GM18858 (cell line): ENCODE data around the gene TSHZ2.
"Not testable (repeated sequence)": the region's sequence is repeated elsewhere in the genome, so short reads cannot be mapped to it uniquely, and the experiment has no call there.

Experiments
- ATAC-seq: cut with Tn5 transposase; IDR thresholded peaks from one replicate; pipeline ENCODE4 v1.9.1; 2021; ENCODE audit not compliant: unreplicated experiment

Gene TSHZ2

DNA sequence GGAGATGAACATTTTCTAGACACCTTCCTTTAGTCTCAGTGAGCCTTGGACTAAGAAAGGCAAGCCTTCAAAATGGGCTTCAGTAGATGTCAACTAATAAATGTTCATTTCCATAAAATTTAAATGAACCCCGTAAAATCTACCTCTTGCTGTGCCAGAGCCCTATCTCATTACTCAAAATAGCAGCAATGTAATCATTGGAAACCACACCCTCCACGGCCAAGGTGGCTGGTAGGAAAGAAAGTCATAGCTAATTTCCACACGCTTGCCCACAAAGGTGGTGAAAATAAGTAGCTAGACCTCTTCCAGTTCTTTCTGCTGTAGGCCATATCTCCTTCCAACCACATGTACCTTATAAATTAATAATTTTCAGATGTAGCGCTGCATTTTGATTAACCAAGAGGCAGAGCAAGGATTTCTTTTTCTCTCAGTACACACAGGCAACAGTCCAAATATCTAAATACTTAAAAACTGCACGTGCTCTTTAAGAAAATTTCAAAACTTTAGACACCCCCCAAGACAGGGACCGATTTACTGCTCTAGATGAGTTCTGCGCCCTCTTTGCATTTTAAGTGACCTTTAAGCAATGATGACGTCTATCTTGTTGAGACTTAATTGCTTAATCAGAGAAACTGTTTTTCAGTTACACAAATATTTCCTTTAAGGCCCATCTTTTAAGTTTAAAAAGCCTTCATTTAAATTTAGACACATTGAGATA lies 330.7 kb downstream of the TSHZ2 start:
- ATAC-seq = no peak

DNA sequence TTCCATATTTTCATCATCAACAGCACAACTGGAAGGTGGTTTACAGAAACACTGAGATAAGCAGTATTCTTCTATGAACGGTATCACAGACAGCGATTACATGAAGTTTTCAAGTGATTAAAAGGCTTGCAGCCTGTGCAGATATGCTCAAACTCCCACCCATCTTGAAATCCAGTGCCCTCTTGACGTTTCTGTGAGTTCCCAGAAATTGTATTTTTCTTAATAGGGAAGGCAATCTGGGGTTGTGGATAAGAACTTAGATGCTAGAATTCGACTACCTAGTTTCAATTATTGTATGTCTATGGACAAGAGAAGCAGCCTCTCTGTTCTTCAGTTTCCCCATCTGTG lies 331.2 kb downstream of the TSHZ2 start:
- no peak for ATAC-seq

DNA sequence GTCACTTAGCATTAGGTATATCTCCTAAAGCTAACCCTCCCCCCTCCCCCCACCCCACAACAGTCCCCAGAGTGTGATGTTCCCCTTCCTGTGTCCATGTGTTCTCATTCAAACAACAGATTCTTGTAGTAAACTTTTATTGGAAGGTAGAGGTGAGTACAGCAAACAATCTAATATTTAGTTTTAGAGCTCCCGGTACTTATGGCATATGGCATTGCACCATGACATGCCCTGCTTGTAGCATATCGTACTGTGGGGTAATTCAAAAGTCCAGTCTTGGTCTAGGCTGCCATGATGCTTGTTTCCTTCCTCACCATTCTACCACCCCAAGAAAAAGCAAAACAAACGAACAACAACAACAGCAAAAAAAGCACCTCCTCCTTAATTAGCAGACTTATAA lies 332.0 kb downstream of the TSHZ2 start:
- no peak for ATAC-seq

DNA sequence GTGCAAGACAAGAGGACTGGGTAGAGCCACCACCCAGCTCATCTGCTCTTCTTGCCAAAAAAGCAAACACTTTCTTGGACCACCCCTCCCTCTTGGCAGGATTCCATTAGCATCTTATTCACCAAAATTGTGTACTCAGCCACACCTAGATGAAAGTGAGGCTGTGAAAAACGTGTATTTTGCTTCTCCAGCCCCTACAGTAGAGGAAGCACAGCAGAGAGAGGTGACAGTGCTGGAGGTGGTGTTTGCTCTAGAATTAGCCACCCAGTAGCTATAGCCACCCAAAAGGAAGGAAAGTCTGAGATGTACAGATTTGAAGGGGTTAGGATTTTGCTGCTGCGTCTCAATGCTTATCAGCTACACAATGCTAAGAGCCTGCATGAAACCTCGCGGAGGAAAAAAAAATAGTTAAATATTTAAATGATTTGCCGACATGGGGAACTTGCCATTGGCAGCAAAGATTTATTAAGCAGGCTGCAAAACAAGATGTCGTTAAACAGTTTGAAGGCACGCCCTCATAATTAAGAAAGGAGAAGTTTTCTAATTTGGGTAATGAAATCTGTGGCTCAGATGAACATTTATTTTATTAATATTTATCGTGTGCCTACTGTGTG lies 334.1 kb downstream of the TSHZ2 start:
- ATAC-seq = no peak

DNA sequence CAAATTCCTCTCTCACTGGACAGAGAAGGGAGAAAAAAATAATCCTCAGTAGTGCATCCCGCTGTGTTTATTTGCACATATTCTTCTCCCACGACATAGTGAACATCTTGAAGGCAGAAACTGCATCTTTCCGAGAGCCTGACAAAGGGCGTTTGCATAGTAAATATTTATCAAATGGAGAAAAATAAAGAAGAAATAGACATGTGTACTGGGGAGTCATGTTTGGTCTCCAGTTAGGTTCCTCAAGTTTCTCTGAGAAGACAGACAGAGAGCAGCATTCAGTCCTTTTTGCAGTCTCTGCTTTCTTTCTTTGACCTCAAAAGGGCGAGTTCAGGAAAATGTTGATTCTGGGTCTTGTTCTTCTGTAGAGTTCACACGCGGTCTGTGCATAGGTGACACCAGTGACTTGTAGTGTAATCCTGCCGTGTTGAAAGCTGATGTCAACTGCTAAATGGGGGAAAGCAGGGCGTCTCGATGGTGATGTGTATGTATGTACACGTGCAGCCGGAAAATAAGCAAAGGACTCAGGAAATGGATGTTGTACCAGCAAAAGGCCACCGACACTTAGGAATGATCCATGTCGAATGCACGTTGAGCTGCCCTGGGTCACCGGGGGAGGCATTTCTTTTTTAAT lies 335.9 kb downstream of the TSHZ2 start:
- no peak for ATAC-seq

GRCh38 chr20:53309515-53309914 lies 337.4 kb downstream of the TSHZ2 start:
- ATAC-seq = no peak

DNA sequence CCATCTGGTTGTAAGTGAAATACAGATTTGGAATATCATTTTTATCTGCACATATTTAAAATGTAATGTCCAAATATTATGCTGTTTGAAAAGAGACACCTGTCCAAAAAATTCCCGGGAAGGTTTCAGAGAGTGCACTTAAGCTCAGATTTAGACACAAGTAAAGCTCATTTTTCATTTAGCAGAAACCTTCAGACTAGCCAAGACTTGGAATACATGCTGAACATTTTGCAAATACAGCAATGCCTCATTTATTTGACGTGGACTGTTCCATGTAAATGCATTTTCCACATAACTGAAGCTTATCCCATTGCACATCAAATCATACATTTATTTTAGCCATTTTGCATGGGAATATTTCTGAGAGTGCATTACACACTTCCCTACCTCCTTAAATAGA lies 340.8 kb downstream of the TSHZ2 start:
- no peak for ATAC-seq

DNA sequence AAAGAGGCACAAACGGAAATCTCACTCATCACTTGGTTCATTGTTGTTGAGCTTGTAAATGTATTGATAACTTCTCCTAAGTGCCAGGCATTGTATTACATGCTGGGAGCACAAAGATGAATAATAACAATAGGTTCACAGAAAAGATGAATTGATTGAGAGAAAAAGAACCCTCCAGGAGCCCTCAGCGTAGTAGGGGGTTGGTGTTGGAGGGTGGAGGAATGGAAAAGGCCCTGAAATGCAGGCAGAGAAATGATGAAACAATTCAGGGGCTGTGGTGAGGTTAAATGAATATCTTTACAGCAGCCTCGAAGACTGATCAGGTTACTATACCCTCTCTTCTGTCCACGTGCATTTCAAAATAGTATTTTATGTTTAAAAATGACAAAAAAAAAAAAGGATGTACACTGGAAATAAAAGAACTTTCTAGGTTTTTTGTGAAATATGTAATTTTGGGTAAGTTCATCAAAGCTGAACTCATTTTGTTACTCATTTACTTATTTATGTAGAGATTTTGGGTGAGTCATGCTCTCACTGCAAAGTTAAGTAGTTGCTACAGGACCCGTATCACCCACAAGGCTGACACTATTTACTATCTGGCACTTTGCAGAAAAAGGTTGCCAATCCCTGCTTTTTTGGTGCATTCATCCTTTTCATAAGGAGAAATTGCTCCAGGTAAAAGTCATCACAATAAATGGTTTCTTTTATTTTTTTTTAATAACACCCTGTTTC lies 344.2 kb downstream of the TSHZ2 start:
- ATAC-seq = no peak

DNA sequence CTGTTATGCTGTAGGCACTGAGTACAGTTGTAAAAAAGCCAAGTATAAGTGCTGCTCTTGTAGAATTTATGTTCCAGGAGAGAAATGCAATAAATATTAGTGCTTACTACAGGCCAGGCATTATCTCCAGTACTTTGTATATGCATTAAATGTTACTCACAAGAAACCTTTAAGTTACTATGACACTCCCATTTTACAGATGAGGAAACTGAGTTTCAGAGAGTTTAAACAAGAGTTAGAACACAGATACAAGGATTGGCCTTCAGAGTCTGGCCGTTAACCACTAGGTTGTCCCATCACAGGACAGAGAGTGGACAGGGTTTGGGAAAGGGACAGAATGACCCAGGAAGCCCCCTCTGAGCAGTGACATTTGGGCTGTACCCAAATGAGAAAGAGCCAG lies 347.0 kb downstream of the TSHZ2 start:
- no peak for ATAC-seq

- no peak for ATAC-seq
Observed at GRCh38 chr20:53319716-53320115, 347.6 kb downstream of the TSHZ2 start.

DNA sequence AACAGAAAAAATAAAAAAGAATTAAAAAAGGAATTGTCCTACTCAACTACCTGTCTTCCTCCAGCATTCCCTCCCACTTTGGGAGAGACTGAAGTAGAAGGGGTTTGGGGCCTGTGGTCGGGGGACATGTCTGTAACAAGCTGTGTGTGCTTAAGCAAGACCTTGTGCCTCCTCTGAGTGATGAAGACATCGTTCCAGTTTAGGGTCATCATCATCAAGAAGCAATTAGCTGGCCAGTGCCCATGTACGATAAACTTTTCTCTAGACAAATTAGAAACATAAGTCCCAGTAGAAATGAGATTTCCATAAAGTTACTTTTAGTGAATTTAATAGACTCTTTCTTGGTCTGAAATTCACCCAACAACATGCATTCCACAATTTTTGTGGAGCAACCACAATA lies 348.5 kb downstream of the TSHZ2 start:
- ATAC-seq = no peak

GRCh38 chr20:53321596-53321995 lies 349.4 kb downstream of the TSHZ2 start:
- ATAC-seq = no peak

DNA sequence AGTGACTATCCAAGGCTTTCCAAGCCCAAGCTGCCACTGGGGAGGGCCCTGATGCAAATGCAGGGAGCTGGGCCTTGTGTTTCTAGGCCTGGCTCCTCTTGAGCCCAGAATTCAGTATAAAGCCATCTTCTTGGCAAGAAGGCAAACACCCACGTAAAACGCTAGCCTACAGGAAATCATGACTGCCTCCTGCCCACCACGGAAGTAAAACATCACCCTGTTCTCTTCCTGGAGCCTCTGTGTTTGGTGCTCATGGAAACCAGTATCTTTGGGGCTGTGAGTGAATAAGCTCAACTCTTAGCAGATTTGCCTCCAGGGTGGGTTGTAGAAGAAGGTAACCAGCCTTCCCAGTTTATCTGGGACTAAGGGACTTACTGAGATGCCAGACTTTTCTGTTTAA lies 350.5 kb downstream of the TSHZ2 start:
- ATAC-seq = no peak

- ATAC-seq = not testable (repeated sequence)
Observed at GRCh38 chr20:53323460-53323859, 351.3 kb downstream of the TSHZ2 start.

- ATAC-seq = no peak
Observed at GRCh38 chr20:53324816-53325215, 352.7 kb downstream of the TSHZ2 start.

GRCh38 chr20:53328961-53329360 lies 356.8 kb downstream of the TSHZ2 start:
- no peak for ATAC-seq

DNA sequence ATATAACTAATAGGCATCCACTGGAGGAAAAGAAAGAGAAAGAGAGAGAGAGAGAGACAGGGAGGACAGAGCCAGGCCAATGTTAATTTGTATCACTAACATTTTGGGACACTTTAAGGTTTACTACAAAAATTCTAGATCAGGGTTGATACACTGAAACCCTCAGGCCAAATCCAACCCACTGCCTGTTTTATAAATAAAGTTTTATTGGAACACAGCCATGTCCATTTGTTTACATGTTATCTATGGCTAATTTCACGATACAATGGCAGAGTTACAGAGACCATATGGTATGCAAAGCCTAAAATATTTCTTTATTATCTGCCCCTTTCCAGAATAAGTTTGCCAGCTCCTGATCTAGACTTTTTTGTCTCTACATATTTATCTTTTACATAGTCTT lies 357.6 kb downstream of the TSHZ2 start:
- ATAC-seq = no peak

GRCh38 chr20:53330601-53331140 lies 358.5 kb downstream of the TSHZ2 start:
- ATAC-seq = no peak

GRCh38 chr20:53331151-53331973 lies 359.2 kb downstream of the TSHZ2 start:
- no peak for ATAC-seq

- ATAC-seq = no peak
Observed at GRCh38 chr20:53332022-53332837, 360.1 kb downstream of the TSHZ2 start.
